ENCODE measurements around the gene NSMF.

- no peak for TF ChIP-seq TCF12 (IDR thresholded peaks at IDR 0.05; ENCODE audit: low read depth, low read length)
- no peak for TF ChIP-seq ATF7 (IDR thresholded peaks at IDR 0.05; ENCODE audit: low read depth)
- TF ChIP-seq SIN3A (IDR thresholded peaks at IDR 0.05; ENCODE audit: low read depth, low read length): no peak
- TF ChIP-seq CTCF (IDR thresholded peaks at IDR 0.05 in 2 of 3, conservative IDR thresholded peaks at IDR 0.05 in 1 of 3; ENCODE audit: control insufficient read depth in 2 of 3, extremely low read depth in 1 of 3, insufficient read depth in 1 of 3, low read depth in 3 of 3, low read length in 3 of 3): no peak
- TF ChIP-seq BRCA1 (IDR thresholded peaks at IDR 0.05; ENCODE audit: low read depth, low read length): no peak
- no peak for TF ChIP-seq HDGF (IDR thresholded peaks at IDR 0.05)
- TF ChIP-seq BHLHE40 (IDR thresholded peaks at IDR 0.05; ENCODE audit: borderline replicate concordance in 1 of 2, low read depth in 2 of 2, low read length in 1 of 2): no peak
- TF ChIP-seq RBBP5 (conservative IDR thresholded peaks at IDR 0.05): no peak
- TF ChIP-seq NR2C2 (IDR thresholded peaks at IDR 0.05; ENCODE audit: borderline replicate concordance, control insufficient read depth, insufficient read length, low read depth): no peak
- no peak for TF ChIP-seq MTA3 (IDR thresholded peaks at IDR 0.05; ENCODE audit: borderline replicate concordance, low read length)
- TF ChIP-seq EZH2 (IDR thresholded peaks at IDR 0.05; ENCODE audit: borderline replicate concordance, control insufficient read depth, low read depth, low read length): no peak
Observed at GRCh38 chr9:137502008-137502911, 43.1 kb upstream of the NSMF start.
